PC-3 (cell line): ENCODE results near the gene PTPN22.

Experiments
- CTCF ChIP-seq: fragments of 300-600 bp; sonication (generic); conservative IDR thresholded peaks from 2 replicates; pipeline ENCODE4 v1.5.1; 2017; ENCODE audit warnings: antibody characterized with exemption, low read depth, mild to moderate bottlenecking, low read length
- EZH2phosphoT487 ChIP-seq: fragments of 300-600 bp; sonication (generic); IDR thresholded peaks from 2 replicates; pipeline ENCODE4 v1.6.1; 2018; ENCODE audit warnings: mild to moderate bottlenecking, antibody characterized with exemption, low read length, borderline replicate concordance

GRCh38 chr1:113768916-113769600 lies 102.5 kb downstream of the PTPN22 start:
- no peak for TF ChIP-seq CTCF
- TF ChIP-seq EZH2phosphoT487: no peak
